Spleen (tissue), 11 donors: ENCODE results near the gene PRKAA2. TPM values are rescaled to one million over a fixed set of nuclear protein-coding genes. Genes with fewer than 3 reads are reported as not detected.

Source experiments
- DNase-seq: peaks from one replicate; pipeline ENCODE4 v3.0.0-alpha.2; 2020
- H3K27ac ChIP-seq, 8 donors: fragments of 200-600 bp; sonication (generic) in 7 of 8; 1 replicate in 4 of 8; 2 replicates in 4 of 8; pipeline versions ENCODE4 v1.5.0 to v1.8.0; 2016 to 2021; ENCODE audit warnings: inconsistent platforms in 4 of 8, mild to moderate bottlenecking in 4 of 8, moderate library complexity in 1 of 8
- H3K27me3 ChIP-seq, 7 donors: fragments of 200-600 bp; sonication (generic) in 6 of 7; replicated peaks in 1 of 7; 1 replicate in 4 of 7; 2 replicates in 3 of 7; pipeline versions ENCODE4 v1.5.0 to v1.8.0; 2016 to 2021; ENCODE audit warnings: inconsistent platforms in 3 of 7, mild to moderate bottlenecking in 1 of 7
- H3K36me3 ChIP-seq, 6 donors: fragments of 200-600 bp; sonication (generic) in 5 of 6; 1 replicate in 4 of 6; 2 replicates in 2 of 6; pipeline versions ENCODE4 v1.5.0 to v1.8.0; 2016 to 2021; ENCODE audit warnings: inconsistent platforms in 2 of 6
- H3K4me1 ChIP-seq, 6 donors: fragments of 200-600 bp; sonication (generic) in 5 of 6; 1 replicate in 3 of 6; 2 replicates in 3 of 6; pipeline versions ENCODE4 v1.5.0 to v1.8.0; 2016 to 2021; ENCODE audit warnings: inconsistent platforms in 3 of 6
- H3K4me3 ChIP-seq, 8 donors: fragments of 200-600 bp; sonication (generic) in 7 of 8; 1 replicate in 4 of 8; 2 replicates in 4 of 8; pipeline versions ENCODE4 v1.5.0 to v1.8.0; 2016 to 2021; ENCODE audit warnings: inconsistent platforms in 4 of 8, mild to moderate bottlenecking in 4 of 8, moderate library complexity in 2 of 8
- H3K9me3 ChIP-seq, 8 donors: fragments of 200-600 bp; sonication (generic) in 7 of 8; 1 replicate in 4 of 8; 2 replicates in 4 of 8; pipeline versions ENCODE4 v1.5.0 to v1.8.0; 2016 to 2021; ENCODE audit warnings: inconsistent platforms in 4 of 8
- POLR2A ChIP-seq, 3 donors: fragments of 450-650 bp; IDR thresholded peaks; one replicate each; pipeline ENCODE4 v1.5.1; 2017; ENCODE audit warnings: antibody characterized with exemption in 3 of 3, mild to moderate bottlenecking in 1 of 3
- POLR2AphosphoS5 ChIP-seq, 3 donors: sonication (generic); formaldehyde crosslinking; IDR thresholded peaks; one replicate each; pipeline ENCODE4 v1.5.1; 2017; ENCODE audit warnings: antibody characterized with exemption in 3 of 3
- WGBS, 5 donors: extraction: QIAGEN DNeasy Blood & Tissue Kit in 3 of 5; methylation state at CpG; one replicate each; pipeline versions ENCODE4 v1.1.5 to v1.1.7; 2013 to 2018; 5-methylcytosine and 5-hydroxymethylcytosine counted together
- intact Hi-C: fragments of 100-400 bp; cut with DNase I; formaldehyde crosslinking; loops from one replicate; pipeline ENCODE4 v1.15.0; 2023; ENCODE audit warnings: low total_unique reads
- polyA plus RNA-seq, 3 donors: library from polyadenylated mRNA; stranded (reverse); fragments of 200-250 nt; gene quantifications; one replicate each; pipeline ENCODE4 v1.2.1, GENCODE V29; 2013
- total RNA-seq, 7 donors: library from RNA; depleted of rRNA in 3 of 7; stranded (reverse); fragments of >200 nt in 3 of 7; fragmentation: NEBNext Ultra II Directional in 4 of 7; extraction: Animal tissue kit (Norgen Biotek cat#: 25700) in 4 of 7; gene quantifications; one replicate each; pipeline versions ENCODE4 v1.1.0 to v1.2.1, GENCODE V29; 2016 to 2021
- TF ChIP-seq, protein P1 (sequence below), 11 experiments: fragments of 200-600 bp in 7 of 11; fragments of 450-650 bp in 4 of 11; sonication (generic) in 4 of 11; IDR thresholded peaks in 8 of 11; conservative IDR thresholded peaks in 3 of 11; 1 replicate in 7 of 11; 2 replicates in 4 of 11; pipeline versions ENCODE4 v1.4.0 to v1.8.0; 2016 to 2021; ENCODE audit warnings: antibody characterized with exemption in 11 of 11, inconsistent platforms in 4 of 11, mild to moderate bottlenecking in 1 of 11
- donor health status: healthy with polysubstance abuse.
- donor health status: DM: no; HTN: no; CAD: no; lungs with moderate emphysema.
- donor health status: DM: no; HTN: no; CAD: no.
- donor health status: Bipolar disorder and iron deficiency.
- donor health status: healthy.
- donor health status: DM: no; HTN: no; CAD: no.
- donor health status: DM: yes; HTN: yes; CAD: no.

The PRKAA2 gene
- total and polyA plus RNA-seq, 10 donors: 0.24 to 6.0 (median 3.1) TPM

GRCh38 chr1:56710646-56711045, 65.5 kb downstream of the PRKAA2 start:
- Histone ChIP-seq H3K27ac (no peak overlapping the region), H3K27me3 (peaks cover 0 to 10% (median 0%) of the 10 kb centered on the region in 7 donors), H3K4me1 (no peaks in the 10 kb centered on the region), H3K4me3 (no peak overlapping the region), H3K36me3 (no peaks in the 10 kb centered on the region), H3K9me3 (no peaks in the 10 kb centered on the region)
- intact Hi-C loops: loop anchor here (10.0 kb wide), 1 partner anchor 1426 kb away; no protein-coding TSS in a partner anchor
- DNase-seq: no peak
- TF ChIP-seq POLR2AphosphoS5 (IDR thresholded peaks at IDR 0.05): no peak
- TF ChIP-seq, protein P1, sequence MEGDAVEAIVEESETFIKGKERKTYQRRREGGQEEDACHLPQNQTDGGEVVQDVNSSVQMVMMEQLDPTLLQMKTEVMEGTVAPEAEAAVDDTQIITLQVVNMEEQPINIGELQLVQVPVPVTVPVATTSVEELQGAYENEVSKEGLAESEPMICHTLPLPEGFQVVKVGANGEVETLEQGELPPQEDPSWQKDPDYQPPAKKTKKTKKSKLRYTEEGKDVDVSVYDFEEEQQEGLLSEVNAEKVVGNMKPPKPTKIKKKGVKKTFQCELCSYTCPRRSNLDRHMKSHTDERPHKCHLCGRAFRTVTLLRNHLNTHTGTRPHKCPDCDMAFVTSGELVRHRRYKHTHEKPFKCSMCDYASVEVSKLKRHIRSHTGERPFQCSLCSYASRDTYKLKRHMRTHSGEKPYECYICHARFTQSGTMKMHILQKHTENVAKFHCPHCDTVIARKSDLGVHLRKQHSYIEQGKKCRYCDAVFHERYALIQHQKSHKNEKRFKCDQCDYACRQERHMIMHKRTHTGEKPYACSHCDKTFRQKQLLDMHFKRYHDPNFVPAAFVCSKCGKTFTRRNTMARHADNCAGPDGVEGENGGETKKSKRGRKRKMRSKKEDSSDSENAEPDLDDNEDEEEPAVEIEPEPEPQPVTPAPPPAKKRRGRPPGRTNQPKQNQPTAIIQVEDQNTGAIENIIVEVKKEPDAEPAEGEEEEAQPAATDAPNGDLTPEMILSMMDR (IDR thresholded peaks at IDR 0.05 in 8 of 11, conservative IDR thresholded peaks at IDR 0.05 in 3 of 11): no peak
- no peak for TF ChIP-seq POLR2A (IDR thresholded peaks at IDR 0.05)

DNA sequence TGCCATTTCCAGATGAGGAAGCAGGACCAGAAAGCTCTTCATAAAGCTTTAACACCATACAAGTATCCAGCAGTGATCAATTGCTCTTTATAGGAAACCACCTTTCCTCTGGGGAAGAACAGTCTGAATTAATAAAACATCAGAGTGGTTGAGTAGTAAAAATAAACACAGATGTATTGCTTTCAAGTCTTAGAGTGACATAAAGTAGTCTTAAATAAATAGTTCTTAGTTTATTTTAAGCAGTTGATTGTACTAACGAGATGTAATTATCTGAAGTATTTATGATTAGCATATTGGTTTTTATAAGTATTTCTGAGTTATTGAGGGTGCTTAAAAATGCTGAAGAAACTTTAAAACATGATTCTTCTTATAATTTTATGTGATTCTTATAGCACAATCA, 67.0 kb downstream of the PRKAA2 start:
- no peak for TF ChIP-seq POLR2A (IDR thresholded peaks at IDR 0.05)
- TF ChIP-seq, protein P1 (IDR thresholded peaks at IDR 0.05 in 8 of 11, conservative IDR thresholded peaks at IDR 0.05 in 3 of 11): no peak
- no peak for TF ChIP-seq POLR2AphosphoS5 (IDR thresholded peaks at IDR 0.05)
- 79 to 98% (median 80%) methylated on average over 1 of the region's 1 CpG for WGBS, 5 donors
- no peaks in the 10 kb centered on the region for H3K4me1 ChIP-seq
- no peaks in the 10 kb centered on the region for H3K9me3 ChIP-seq
- intact Hi-C loops: loop anchor here (10.0 kb wide), 1 partner anchor 1427 kb away; no protein-coding TSS in a partner anchor
- no peaks in the 10 kb centered on the region for H3K36me3 ChIP-seq
- no peak overlapping the region for H3K4me3 ChIP-seq
- H3K27ac ChIP-seq: no peak overlapping the region
- H3K27me3 ChIP-seq: peaks cover 0 to 10% (median 0%) of the 10 kb centered on the region in 7 donors
- DNase-seq: no peak

DNA sequence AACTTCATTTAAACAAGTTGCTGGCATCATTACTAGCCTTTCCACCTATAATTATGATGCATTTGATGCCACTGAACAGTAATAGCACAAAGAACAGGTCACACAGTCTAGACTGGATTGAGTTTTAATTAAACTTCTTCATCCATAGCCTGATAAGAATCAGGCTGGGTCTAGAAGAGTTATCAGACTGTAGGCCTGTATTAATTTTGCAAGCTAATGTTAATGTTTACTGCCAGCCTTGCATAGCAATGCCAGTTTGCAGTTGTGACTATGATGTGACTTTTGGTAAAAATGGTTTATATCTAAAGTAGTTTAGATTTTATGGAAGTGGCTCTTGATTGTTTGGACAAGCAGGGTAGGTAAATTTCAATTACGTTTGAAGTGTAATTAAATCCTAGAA, 68.0 kb downstream of the PRKAA2 start:
- WGBS, 5 donors: 76 to 97% (median 87%) methylated on average over 1 of the region's 1 CpG

DNA sequence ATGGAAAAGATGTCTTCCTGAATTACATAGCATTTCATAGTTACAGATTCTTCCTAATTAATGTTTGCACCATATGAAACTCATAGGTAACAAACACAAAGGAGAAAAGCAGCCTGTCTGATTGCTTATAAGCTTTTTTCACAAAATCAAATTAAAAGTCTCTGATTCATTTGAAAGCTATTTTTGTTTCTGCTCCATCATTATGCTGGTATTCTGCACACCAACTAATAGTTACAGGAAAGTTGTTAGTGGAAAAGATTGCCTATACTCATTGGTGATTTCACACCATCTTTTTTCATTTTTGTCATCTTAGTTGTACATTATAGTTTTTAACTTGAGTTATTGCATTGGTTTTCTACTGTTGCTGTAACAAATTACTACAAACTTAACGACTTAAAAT, 70.0 kb downstream of the PRKAA2 start:
- Histone ChIP-seq H3K27ac (no peak overlapping the region), H3K27me3 (no peaks in the 10 kb centered on the region), H3K9me3 (no peaks in the 10 kb centered on the region), H3K4me3 (no peak overlapping the region), H3K4me1 (no peaks in the 10 kb centered on the region), H3K36me3 (no peaks in the 10 kb centered on the region)
- intact Hi-C loops: loop anchor here (10.0 kb wide), 1 partner anchor 1430 kb away; no protein-coding TSS in a partner anchor
- no peak for DNase-seq
- TF ChIP-seq POLR2A (IDR thresholded peaks at IDR 0.05): no peak
- TF ChIP-seq POLR2AphosphoS5 (IDR thresholded peaks at IDR 0.05): no peak
- TF ChIP-seq, protein P1 (IDR thresholded peaks at IDR 0.05 in 8 of 11, conservative IDR thresholded peaks at IDR 0.05 in 3 of 11): no peak
- 44 to 66% (median 58%) methylated on average over 1 of the region's 1 CpG for WGBS, 5 donors

More for the DNA sequence above, 68.0 kb downstream of the PRKAA2 start:
- Histone ChIP-seq H3K4me1 (no peaks in the 10 kb centered on the region), H3K27me3 (peaks cover 0 to 10% (median 0%) of the 10 kb centered on the region in 7 donors), H3K36me3 (no peaks in the 10 kb centered on the region), H3K27ac (no peak overlapping the region), H3K4me3 (no peak overlapping the region), H3K9me3 (no peaks in the 10 kb centered on the region)
- DNase-seq: no peak
- TF ChIP-seq, protein P1 (IDR thresholded peaks at IDR 0.05 in 8 of 11, conservative IDR thresholded peaks at IDR 0.05 in 3 of 11): no peak
- TF ChIP-seq POLR2AphosphoS5 (IDR thresholded peaks at IDR 0.05) (no peak), POLR2A (IDR thresholded peaks at IDR 0.05) (no peak)
- intact Hi-C loops: loop anchor here (10.0 kb wide), 1 partner anchor 1428 kb away; no protein-coding TSS in a partner anchor
